T47D (cell line): ENCODE results near the gene CYGB.

Experiments used
- DNase-seq, 2 experiments: peaks; one replicate each; pipeline versions ENCODE4 v3.0.0 to v3.0.0-alpha.2; 2011 to 2012; ENCODE audit warnings: low read depth in 1 of 2, low spot score in 1 of 2
- JUND ChIP-seq: IDR thresholded peaks from 2 replicates; pipeline ENCODE4 v1.6.1; 2012; ENCODE audit warnings: low read depth
- in situ Hi-C: cut with HindIII; loops from 2 replicates; pipeline ENCODE4 v1.10.0; 2016; ENCODE audit warnings: low sequenced_read_pairs, low pct_unique_long_range_greater_than_20kb

CYGB gene

GRCh38 chr17:76498876-76499251 is 38.6 kb downstream of the CYGB start:
- in situ Hi-C loops = no loop called here

DNA sequence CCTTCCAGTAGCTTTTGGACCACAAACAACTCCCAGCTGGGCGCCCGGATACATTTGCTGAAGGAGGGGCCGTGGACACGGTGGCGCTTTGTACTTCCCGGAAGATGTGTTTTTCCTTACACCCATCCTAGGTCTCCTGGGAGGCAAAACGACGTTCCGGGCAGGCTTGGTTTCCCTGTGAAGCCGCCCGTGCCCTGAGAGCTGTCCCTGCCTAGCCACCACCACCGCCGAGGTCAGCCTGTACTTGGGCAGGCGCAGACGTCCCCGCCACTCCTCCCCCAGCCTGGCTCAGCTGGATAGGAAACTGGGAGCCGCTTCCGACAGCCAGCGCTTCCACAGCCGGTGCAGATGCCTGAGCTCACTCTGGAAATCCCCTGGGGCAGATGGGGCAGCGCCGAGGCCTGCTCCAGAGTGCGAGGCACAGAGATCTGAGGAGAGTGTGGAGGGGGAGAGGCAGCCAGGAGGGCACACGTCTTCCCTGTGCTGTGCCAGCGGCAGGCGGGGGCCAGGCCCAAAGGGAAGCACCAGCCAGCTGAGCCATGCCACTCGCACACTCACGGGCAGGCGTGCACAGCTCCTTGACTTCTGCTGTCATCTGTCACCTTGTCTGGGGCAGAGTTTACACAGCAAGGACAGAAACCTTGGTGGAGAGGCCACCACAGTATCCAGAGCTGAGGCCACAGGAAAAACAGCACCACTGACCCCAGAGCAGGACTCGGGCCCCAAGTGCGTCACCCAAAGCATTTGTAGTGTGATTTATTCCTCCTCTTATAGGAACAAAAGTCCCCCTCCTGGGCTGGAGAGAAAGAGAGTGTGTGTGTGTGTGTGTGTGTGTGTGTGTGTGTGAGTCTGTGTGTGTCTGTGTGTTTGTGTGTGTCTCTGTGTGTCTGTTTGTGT is 39.3 kb downstream of the CYGB start:
- in situ Hi-C loops = no loop called here
- peak; percentile 55 to 73 for DNase-seq

More at GRCh38 chr17:76498876-76499251, 38.6 kb downstream of the CYGB start:
- no peak for DNase-seq
- TF ChIP-seq JUND = no peak

GRCh38 chr17:76497699-76497978 is 39.9 kb downstream of the CYGB start:
- no peak for TF ChIP-seq JUND
- in situ Hi-C loops = no loop called here
- no peak for DNase-seq

More for the DNA sequence above, 39.3 kb downstream of the CYGB start:
- TF ChIP-seq JUND = no peak

DNA sequence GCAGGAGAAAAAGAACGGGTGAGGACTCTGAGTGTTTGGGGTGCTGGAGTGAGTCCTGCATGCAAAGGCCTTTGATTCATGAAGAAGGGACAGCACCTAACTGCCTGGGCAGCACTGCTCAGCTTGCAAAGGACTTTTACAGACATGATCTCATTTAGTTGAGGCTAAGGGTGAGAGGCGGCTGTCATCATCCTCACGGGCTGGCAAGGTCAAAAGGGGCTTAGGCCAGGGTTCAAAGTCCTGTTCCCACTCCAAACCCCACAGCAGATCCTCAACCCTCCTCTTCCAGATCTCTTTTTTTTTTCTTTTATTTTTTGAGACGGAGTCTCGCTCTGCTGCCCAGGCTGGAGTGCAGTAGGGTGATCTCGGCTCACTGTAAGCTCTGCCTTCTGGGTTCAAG is 41.0 kb downstream of the CYGB start:
- DNase-seq = no peak
- in situ Hi-C loops = no loop called here
- no peak for TF ChIP-seq JUND

DNA sequence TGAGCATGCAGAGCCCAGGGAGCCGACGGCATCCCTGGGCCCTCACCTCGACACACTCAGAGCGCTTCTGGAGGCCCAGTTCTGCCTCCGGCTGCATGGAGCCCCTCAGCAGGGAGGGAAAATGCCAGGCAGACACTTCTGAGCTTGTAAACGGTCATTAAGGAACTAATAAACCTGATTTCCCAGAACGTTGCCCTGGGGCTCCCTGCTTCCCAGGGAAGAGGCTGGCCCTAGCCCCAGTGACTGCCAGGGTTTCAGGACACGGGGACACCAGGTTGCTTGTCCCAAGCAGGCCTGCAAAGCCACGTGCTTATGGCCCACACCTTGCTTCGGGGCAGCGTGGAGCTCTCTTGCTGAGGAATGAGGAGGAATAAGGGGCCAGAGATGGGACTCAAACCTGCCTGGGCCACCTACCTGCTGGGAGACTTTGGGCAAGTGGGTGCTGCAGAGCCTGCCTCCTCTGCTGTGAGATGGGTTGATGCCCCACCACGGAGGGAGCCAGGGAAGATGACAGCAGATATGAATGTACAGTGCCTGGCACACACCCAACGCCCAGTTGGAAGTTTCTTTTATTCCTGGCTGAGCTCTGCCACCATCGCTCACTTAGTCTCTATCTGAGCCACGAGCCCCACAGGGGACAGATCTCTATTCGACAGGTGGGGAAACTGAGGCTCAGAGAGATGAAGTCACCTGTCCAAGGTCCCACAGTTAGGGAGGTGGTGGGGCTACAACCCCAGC is 41.7 kb downstream of the CYGB start:
- TF ChIP-seq JUND = no peak
- in situ Hi-C loops = no loop called here
- peak in 1 of 2 experiments; percentile 35 for DNase-seq

DNA sequence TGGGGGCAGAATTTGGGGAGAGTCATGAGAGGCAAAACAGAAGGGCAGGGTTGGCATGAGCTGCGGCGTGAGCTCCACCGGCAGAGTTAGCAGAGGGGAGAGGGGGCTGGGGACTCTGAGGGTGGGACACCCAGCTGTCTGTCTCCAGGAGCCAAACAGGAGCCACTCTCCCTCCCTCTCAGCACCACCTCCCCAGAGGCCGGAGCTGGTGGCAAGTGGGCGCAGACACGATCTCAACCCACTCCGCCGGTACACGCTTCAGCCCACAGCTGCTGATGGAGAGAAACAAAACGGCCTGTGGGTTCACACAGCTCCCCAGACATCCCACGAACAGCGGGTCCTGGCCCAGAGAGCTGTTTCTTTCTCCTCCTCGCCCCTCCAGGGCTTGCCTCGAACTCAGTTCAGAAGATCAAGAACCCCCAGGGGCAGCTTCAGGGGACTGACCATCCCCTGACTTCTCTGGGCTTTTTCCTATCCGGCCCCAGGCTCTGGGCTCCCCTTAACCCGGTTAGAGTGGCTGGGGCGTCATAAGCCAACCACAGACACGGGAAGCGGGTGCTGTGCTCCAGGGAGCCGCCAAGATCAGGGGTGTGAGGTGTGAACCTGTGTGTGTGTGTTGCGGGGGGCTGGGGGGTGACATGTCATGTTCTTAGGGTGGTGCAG is 43.9 kb downstream of the CYGB start:
- in situ Hi-C loops = no loop called here
- no peak for DNase-seq

DNA sequence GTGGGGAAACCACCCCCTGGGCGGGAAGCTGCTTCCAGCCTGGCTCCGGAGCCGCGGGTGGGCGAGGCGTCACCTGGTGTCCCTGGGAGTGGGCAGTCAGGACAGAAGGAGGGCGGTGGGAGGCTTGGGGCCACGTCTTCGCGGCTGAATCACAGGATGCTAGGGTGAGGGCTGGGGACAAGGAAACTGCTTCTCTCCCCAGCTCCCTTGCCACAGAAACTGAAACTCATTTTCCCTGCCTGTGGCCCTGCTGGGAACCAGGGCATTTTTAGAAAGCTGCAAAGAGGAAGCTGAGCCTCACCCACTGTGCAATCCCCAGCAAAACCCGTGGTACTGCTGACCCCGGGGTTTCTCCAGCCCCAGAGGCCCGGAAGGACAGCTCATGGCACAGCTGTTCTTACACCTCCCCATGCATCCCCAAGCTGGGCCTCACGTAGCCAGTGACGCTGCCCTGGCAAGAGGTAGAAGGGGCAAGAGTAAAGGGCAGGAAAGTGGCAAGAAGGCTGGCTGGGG is 44.5 kb downstream of the CYGB start:
- no peak for TF ChIP-seq JUND
- no peak for DNase-seq
- in situ Hi-C loops = no loop called here

More for the DNA sequence above, 43.9 kb downstream of the CYGB start:
- TF ChIP-seq JUND = no peak

DNA sequence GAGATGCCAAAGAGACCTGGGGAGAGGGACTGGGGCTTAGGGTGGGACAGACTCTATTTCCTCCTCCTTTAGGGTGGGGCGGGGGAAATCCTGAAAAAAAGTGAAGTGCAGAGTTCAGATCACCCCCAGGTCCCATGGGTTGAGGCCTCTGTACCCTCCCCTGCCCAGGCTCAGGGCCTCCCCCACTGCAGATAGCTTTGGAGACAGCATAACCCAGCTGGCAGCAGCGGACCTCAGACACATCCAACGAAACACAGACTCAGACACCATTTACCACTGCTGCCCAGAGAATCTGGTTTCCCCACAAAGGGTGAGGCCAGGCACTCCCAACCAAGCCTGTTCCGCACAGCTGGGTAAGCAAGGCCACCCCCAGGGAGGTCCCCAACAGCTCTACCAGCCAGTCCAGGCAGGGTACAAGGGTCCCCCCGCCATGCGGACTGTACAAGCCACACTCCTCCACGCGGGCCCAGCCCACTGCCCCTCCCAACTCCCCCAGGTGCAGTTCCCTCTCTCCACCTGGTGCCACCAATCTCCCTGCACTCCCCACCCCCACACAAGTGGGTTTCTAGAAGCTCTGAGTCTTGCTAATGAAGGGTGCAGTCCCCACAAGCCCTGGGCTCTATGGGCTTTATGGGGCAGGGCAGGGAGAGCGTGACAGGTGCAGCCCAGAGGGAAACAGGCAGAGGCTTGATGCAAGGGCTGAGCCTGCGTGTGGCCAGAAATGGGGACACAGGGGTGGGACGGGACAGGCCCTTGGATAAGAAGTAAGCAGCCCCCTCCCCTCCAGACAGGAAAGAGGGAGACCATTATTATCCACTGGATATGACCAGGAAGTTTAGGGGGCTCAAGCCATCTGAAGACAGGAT is 45.2 kb downstream of the CYGB start:
- DNase-seq = no peak
- no peak for TF ChIP-seq JUND
- in situ Hi-C loops = no loop called here

GRCh38 chr17:76491271-76492122 is 46.0 kb downstream of the CYGB start:
- no peak for DNase-seq
- in situ Hi-C loops = no loop called here
- TF ChIP-seq JUND = no peak

DNA sequence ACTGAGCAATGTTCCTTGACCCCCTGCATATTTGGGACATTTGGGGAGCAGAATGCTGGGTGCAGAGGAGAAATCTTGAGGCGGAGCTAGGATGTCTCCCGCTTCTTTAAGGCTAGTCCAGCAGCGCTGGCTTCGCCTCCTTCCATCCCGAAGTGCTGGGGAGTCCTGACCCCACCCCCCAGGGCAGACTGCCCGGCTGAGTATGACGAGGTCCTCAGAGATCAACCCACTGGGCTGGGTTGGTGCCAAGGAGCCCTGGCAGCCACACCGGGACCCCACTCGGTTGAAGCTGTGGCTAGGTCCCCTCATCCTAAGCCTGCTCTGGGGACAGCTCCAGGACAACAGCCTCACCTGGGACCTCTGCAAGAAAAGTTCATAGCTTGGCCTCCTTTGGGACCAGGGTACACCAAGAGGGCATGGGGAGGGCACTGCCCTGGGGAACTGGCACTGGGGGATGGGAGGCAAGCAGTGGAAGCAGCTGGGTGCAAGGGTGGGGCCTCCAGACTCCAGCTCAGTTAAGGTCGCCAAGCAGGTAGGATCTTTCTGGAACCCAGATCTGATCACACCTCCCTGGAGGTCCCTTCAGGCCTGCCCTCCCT is 47.3 kb downstream of the CYGB start:
- in situ Hi-C loops = no loop called here
- DNase-seq = no peak
- no peak for TF ChIP-seq JUND
